HEK293T (cell line): ENCODE data around the gene DCDC1.

Experiments used
- CTCF ChIA-PET: fragments of 350-600 bp; formaldehyde crosslinking; extraction: SDS; loops from one replicate; lab custom pipeline; 2021; ENCODE audit warnings: antibody characterized with exemption, inconsistent platforms; lab: Yijun Ruan, JAX
- POLR2A ChIA-PET: fragments of 350-600 bp; formaldehyde crosslinking; extraction: SDS; loops from one replicate; lab custom pipeline; 2020; ENCODE audit warnings: antibody characterized with exemption, inconsistent platforms; lab: Yijun Ruan, JAX
- DNase-seq: peaks from one replicate; pipeline ENCODE4 v3.0.0; 2012; ENCODE audit warnings: mixed read lengths; ENCODE audit errors: extremely low spot score
- ARNT ChIP-seq: fragments of 450-650 bp; IDR thresholded peaks from 2 replicates; pipeline ENCODE4 v1.6.1; 2017; ENCODE audit warnings: mild to moderate bottlenecking
- BHLHE40 ChIP-seq: fragments of 450-650 bp; IDR thresholded peaks from 2 replicates; pipeline ENCODE4 v1.6.1; 2016; ENCODE audit warnings: mild to moderate bottlenecking, moderate library complexity, borderline replicate concordance
- CTBP1 ChIP-seq: fragments of 450-650 bp; IDR thresholded peaks from 2 replicates; pipeline ENCODE4 v1.6.1; 2016; ENCODE audit warnings: borderline replicate concordance
- ELF4 ChIP-seq: fragments of 450-650 bp; IDR thresholded peaks from 2 replicates; pipeline ENCODE4 v1.6.1; 2017; ENCODE audit warnings: antibody characterized with exemption
- FOXA1 ChIP-seq: fragments of 450-650 bp; IDR thresholded peaks from 2 replicates; pipeline ENCODE4 v1.6.1; 2016; ENCODE audit warnings: mild to moderate bottlenecking
- FOXK2 ChIP-seq: fragments of 450-650 bp; IDR thresholded peaks from 2 replicates; pipeline ENCODE4 v1.6.1; 2016; ENCODE audit warnings: mild to moderate bottlenecking
- FOXM1 ChIP-seq: fragments of 450-650 bp; IDR thresholded peaks from 2 replicates; pipeline ENCODE4 v1.6.1; 2017; ENCODE audit warnings: mild to moderate bottlenecking, borderline replicate concordance
- HDGF ChIP-seq: fragments of 450-650 bp; IDR thresholded peaks from 2 replicates; pipeline ENCODE4 v1.6.1; 2017; ENCODE audit warnings: antibody characterized with exemption, borderline replicate concordance
- L3MBTL2 ChIP-seq: fragments of 450-650 bp; conservative IDR thresholded peaks from 2 replicates; pipeline ENCODE4 v1.6.1; 2016; ENCODE audit warnings: mild to moderate bottlenecking
- LEF1 ChIP-seq: fragments of 450-650 bp; IDR thresholded peaks from 2 replicates; pipeline ENCODE4 v1.6.1; 2017; ENCODE audit warnings: mild to moderate bottlenecking, borderline replicate concordance
- NFRKB ChIP-seq: fragments of 450-650 bp; IDR thresholded peaks from 2 replicates; pipeline ENCODE4 v1.6.1; 2016; ENCODE audit warnings: mild to moderate bottlenecking, moderate library complexity
- SP1 ChIP-seq: fragments of 450-650 bp; IDR thresholded peaks from 2 replicates; pipeline ENCODE4 v1.6.1; 2017
- SUZ12 ChIP-seq: fragments of 450-650 bp; IDR thresholded peaks from 2 replicates; pipeline ENCODE4 v1.6.1; 2016; ENCODE audit warnings: mild to moderate bottlenecking
- TARDBP ChIP-seq: fragments of 450-650 bp; IDR thresholded peaks from 2 replicates; pipeline ENCODE4 v1.6.1; 2016
- ZNF384 ChIP-seq: fragments of 450-650 bp; IDR thresholded peaks from 2 replicates; pipeline ENCODE4 v1.6.1; 2016
- TF ChIP-seq, protein P1 (sequence below): fragments of 450-650 bp; IDR thresholded peaks from 2 replicates; pipeline ENCODE4 v1.6.1; 2016

DCDC1 gene

DNA sequence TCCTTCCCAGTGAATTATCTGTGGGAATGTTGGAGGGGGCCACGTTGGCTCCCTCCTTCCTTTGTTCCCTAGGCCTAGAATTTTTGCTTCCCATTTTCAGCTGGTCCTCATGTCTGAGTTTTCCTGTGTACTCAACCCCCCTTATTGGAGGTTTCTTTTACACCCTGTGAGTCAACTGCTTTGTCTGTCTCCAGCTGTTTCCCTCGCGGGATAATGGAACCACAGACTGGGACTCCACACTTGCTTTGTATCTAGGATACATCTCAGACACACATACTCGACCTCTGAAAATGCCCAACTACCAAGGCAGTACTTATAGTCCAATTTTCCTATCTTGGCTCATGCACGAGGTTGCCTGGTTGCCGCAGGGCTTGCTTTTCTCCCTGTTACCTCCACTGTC is 430.7 kb downstream of the DCDC1 start:
- POLR2A ChIA-PET, result no interaction called here
- CTCF ChIA-PET, result no interaction called here
- no peak for DNase-seq
- TF ChIP-seq ARNT (no peak), SUZ12 (no peak), FOXK2 (no peak), LEF1 (no peak), SP1 (no peak), TARDBP (no peak), ELF4 (no peak)

DNA sequence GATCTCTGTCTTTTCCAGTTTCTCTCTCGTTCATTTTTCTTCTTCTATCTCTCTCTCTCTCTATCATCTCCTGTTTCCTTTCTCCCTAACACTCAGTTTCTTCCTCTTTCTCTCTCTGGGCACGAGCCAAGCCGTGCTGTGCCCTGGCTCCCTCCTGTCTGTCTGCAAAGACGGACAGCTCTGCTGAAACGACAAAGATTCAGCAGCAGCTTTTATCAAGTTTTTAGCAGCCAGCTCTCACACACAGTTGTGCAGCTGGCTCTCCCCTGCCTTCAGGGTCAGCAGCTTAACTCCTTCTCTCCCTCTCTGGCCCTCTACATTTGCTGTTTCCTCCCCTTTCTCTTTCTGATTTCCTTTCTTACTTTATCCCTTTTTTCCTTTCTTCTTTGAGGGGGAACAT is 431.4 kb downstream of the DCDC1 start:
- no peak for TF ChIP-seq HDGF
- DNase-seq, result no peak
- ChIA-PET CTCF (no interaction called here), POLR2A (no interaction called here)

DNA sequence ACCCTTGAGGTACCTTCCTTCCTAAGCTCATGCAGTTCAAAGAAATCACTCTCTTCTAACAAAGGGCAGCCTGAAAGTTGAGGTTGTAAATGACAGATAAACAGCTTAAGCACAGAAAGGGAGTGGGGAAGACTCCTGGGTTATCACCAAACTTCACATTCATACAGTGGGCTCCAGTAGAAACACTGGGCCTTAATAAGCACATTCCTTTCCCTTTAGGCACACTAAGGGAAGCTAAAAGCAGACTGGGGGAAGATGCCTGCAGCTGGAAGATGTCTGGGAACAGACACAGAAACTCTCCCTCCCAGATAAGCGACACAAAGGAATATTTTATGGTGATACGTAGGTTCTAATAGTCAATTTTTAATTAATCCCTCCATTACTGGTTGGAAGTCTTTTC is 433.0 kb downstream of the DCDC1 start:
- TF ChIP-seq FOXA1 (no peak), TARDBP (no peak), HDGF (no peak), NFRKB (no peak), CTBP1 (no peak), ZNF384 (no peak), SUZ12 (no peak), LEF1 (no peak), FOXM1 (no peak), L3MBTL2 (no peak), BHLHE40 (no peak), SP1 (no peak)
- TF ChIP-seq, protein P1, sequence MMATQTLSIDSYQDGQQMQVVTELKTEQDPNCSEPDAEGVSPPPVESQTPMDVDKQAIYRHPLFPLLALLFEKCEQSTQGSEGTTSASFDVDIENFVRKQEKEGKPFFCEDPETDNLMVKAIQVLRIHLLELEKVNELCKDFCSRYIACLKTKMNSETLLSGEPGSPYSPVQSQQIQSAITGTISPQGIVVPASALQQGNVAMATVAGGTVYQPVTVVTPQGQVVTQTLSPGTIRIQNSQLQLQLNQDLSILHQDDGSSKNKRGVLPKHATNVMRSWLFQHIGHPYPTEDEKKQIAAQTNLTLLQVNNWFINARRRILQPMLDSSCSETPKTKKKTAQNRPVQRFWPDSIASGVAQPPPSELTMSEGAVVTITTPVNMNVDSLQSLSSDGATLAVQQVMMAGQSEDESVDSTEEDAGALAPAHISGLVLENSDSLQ, result no peak
- ChIA-PET POLR2A (no interaction called here), CTCF (no interaction called here)
- DNase-seq, result no peak

DNA sequence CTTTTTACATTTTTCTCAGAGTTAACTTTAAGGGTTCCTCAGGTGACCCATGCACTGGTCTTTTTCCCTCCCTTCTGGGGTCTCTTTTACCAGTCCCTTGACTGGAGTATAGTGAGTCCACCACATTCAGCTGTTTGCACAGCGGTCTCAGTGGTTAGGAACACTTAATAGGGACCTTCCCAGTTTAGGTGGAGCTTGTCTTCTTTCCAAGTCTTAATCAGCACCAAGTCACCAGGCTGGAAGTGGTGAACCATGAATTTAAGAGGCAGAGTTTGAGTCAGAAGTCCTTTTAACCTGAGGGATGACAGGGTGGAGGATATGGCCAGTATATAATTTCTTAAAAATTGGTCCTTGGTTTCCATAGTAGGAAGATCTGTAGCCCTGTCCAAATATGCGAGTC is 433.7 kb downstream of the DCDC1 start:
- POLR2A ChIA-PET, result no interaction called here
- no peak for DNase-seq
- CTCF ChIA-PET, result no interaction called here
- no peak for TF ChIP-seq BHLHE40
- TF ChIP-seq FOXK2, result no peak
- TF ChIP-seq CTBP1, result no peak
- TF ChIP-seq SUZ12, result no peak
- TF ChIP-seq FOXA1, result no peak
- no peak for TF ChIP-seq LEF1
- TF ChIP-seq ELF4, result no peak
- TF ChIP-seq ARNT, result no peak
- no peak for TF ChIP-seq NFRKB

DNA sequence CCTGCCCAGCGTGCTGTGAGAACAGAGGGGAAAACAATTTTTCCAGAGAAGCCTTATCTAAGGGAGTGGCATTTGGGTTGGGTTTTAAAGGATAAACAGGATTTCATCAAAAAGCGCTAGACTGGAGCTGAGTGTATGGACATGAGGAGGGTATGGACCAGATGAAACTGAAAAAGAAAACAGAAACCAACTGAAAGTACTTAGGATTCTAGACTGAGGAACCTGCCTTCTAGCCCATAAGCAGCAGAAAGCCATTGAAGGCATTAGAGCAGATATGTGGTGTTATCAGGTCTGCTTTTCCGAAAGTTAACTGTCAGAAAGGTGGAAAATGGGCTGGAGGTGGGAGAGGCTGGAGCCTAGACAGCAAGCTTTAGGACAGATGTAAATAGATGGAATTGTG is 443.4 kb downstream of the DCDC1 start:
- ChIA-PET POLR2A (interaction anchor here (1.1 kb wide), 1 partner anchor 603 kb away, joined by 3 read pairs; the partner anchor contains the start of gene ARL14EP), CTCF (interaction anchor here (1.5 kb wide), 1 partner anchor 12 kb away, joined by 6 read pairs; no protein-coding TSS in a partner anchor)
- DNase-seq, result no peak
- no peak for TF ChIP-seq FOXM1
- TF ChIP-seq HDGF, result no peak
- TF ChIP-seq ELF4, result no peak
- TF ChIP-seq L3MBTL2, result no peak
- TF ChIP-seq LEF1, result no peak
- TF ChIP-seq TARDBP, result no peak
- TF ChIP-seq SUZ12, result no peak
- TF ChIP-seq, protein P1, result no peak
- no peak for TF ChIP-seq BHLHE40
- no peak for TF ChIP-seq ZNF384
- TF ChIP-seq ARNT, result no peak
- no peak for TF ChIP-seq NFRKB
- no peak for TF ChIP-seq CTBP1
- TF ChIP-seq SP1, result no peak
- TF ChIP-seq FOXK2, result no peak

DNA sequence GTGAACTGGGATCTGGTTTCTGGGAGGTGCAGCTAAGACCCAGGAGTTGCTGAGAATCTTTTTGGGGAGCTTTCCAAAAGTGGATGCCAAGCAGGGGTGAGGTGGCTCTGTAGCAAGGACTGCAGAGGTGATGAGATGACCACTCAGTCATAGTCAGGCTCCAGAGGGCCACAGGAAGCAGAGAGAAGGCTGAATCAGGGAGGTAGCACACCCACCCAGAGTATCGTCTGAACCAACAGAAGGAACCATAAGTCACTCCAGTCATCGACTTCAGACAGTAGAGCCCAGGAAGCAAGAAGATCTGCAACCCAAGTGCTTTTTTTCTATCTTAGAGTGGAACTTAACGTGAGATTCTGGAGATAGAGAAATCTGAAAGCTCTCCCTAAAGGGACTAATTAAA is 447.7 kb downstream of the DCDC1 start:
- TF ChIP-seq FOXM1 (no peak), LEF1 (no peak), TARDBP (no peak), ARNT (no peak), CTBP1 (no peak), SUZ12 (no peak), SP1 (no peak), NFRKB (no peak), FOXK2 (no peak), HDGF (no peak), ZNF384 (no peak), BHLHE40 (no peak), ELF4 (no peak), L3MBTL2 (no peak), FOXA1 (no peak)
- TF ChIP-seq, protein P1, result no peak
- no peak for DNase-seq
- ChIA-PET POLR2A (no interaction called here), CTCF (no interaction called here)
